VCaP (cell line): ENCODE results near the gene BFSP1.

Experiments used
- H3K27ac ChIP-seq: fragments of 450-650 bp; 2 replicates; pipeline ENCODE4 v1.5.1; 2017
- TF ChIP-seq, protein P1 (sequence below): fragments of 450-650 bp; conservative IDR thresholded peaks from 2 replicates; pipeline ENCODE4 v1.5.1; 2017; ENCODE audit warnings: mild to moderate bottlenecking, moderate library complexity

BFSP1 gene

DNA sequence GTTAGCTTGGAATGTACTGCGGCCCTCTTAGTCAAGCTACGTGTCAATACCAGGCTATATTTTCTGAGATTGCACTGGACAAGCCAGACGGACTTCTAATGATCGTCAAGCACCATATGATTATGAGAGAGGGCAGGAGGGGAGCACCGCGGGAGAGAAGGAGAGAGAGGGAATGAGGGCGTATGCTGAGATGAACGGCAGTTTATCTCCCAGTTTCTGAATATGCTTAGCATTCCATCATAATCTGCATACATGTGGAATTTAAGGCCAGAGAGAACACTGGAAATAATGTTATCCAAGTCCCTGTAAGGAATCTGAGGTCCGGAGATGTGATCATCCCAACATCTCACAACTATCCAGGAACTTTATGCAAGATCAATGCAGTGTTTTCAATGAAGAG is 60.2 kb downstream of the BFSP1 start:
- H3K27ac ChIP-seq: no peak overlapping the region
- TF ChIP-seq, protein P1, sequence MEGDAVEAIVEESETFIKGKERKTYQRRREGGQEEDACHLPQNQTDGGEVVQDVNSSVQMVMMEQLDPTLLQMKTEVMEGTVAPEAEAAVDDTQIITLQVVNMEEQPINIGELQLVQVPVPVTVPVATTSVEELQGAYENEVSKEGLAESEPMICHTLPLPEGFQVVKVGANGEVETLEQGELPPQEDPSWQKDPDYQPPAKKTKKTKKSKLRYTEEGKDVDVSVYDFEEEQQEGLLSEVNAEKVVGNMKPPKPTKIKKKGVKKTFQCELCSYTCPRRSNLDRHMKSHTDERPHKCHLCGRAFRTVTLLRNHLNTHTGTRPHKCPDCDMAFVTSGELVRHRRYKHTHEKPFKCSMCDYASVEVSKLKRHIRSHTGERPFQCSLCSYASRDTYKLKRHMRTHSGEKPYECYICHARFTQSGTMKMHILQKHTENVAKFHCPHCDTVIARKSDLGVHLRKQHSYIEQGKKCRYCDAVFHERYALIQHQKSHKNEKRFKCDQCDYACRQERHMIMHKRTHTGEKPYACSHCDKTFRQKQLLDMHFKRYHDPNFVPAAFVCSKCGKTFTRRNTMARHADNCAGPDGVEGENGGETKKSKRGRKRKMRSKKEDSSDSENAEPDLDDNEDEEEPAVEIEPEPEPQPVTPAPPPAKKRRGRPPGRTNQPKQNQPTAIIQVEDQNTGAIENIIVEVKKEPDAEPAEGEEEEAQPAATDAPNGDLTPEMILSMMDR: no peak

DNA sequence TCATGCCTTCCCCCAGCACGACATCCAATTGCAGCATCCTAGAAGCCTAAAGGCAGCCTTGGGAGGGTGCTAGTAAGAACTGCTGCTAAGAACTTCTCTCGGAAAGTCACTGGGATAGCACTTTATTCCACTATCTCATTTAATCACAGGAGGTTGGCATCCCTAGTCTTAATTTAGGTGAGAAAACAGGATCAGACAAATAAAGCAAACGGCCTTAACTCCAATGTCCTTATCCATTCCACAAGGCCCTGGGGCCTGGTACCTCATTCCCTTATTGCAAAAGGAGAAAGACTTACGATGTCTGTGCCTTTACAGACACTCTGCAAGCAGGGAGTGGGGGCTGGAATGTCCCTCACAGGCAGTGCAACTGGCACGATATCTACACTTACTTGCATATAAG is 60.7 kb downstream of the BFSP1 start:
- H3K27ac ChIP-seq: no peak overlapping the region
- TF ChIP-seq, protein P1: no peak

DNA sequence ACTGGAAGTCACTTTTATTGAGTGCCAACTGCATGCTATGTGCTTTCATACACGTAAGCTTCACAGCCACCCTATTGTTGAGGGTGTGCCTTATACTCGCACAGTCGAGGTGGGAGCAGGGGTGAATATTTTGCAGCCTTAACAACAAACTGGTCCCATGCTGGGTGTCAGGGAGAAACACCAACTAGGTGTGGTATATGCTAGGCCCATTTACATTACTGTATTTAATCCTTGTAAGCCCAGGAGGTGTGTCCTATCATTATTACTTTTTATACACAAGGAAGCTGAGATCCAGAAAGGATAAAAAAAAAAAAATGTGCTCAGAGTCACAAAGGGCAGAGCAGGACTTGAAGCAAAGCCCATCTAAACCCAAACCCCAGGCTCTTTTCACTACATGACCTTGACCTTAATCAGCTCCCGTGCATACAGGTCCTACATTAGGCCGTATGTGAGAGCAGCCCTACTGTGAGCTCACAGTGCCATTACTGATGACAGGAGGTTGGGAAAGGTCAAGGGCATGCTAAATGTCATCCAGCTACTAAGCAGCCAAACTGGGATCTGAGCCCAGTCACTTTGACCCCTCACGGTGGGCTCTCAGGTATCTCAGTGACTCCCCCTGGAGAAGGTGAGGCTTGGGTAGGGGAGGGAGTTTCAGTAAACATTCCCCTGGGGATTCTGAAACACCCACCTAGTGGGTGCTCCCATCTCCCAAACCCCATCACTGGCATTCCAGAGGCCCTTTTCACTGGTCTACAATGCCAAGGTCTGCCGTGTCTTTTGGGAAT is 61.7 kb downstream of the BFSP1 start:
- H3K27ac ChIP-seq: no peak overlapping the region
- TF ChIP-seq, protein P1: no peak

DNA sequence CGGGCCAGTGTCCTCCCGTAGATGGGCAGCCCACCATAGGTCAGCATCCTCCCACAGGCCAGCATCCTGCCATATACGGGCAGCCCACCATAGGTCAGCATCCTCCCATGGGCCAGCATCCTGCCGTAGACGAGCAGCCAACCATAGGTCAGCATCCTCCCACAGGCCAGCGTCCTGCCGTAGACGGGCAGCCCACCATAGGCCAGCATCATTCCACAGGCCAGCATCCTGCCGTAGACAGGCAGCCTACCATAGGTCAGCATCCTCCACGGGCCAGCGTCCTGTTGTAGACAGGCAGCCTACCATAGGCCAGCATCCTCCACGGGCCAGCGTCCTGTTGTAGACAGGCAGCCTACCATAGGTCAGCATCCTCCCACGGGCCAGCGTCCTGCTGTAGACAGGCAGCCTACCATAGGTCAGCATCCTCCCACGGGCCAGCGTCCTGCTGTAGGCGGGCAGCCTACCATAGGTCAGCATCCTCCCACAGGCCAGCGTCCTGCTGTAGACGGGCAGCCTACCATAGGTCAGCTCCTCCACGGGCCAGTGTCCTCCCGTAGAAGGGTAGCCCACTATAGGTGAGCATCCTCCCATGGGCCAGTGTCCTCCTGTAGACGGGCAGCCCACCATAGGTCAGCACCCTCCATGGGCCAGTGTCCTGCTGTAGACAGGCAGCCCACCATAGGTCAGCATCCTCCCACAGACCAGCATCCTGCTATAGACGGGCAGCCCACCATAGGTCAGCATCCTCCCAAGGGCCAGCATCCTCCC is 62.9 kb downstream of the BFSP1 start:
- TF ChIP-seq, protein P1: no peak
- no peak overlapping the region for H3K27ac ChIP-seq

DNA sequence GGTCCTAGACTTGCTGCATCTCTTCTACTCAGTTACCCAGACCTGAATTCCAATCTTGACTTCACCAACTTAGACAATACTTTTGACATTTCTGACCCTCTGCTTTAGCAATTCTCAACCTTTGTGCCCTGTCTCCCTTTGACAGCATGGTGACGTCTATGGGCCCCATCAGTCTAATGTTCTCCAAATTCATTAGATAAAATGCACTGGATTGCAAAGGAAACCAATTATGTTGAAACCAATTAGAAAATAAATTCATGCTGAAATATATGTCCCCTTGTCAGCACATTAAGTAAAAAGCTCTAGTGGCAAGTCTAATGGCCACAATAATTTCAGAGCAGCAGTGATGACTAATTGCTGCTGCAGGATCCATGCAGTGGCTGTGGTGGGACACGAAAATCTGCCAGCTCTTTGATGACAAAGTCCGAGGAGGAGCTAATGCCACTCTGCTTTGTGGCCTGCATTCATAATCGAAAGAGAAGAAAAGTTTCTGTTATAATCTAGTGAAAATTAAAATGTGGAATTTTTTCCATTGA is 64.0 kb downstream of the BFSP1 start:
- TF ChIP-seq, protein P1: no peak
- H3K27ac ChIP-seq: no peak overlapping the region

DNA sequence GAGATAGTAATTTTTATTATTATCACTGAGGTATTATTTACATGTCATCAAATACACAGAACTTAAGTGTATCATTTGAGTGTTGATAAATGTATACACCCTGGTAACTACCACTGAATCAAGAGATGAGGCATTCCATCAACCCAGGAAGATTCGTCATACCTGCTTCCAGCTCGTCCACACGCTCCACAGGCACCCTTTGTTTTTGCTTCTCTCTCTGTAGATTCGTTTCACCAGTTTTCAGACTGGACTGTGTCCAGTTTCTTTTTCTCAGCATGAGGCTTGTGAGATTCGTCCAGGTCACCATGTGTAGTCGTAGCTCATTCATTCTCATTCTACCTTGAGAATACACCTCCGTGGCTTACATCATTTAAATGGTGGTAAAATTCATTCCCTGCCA is 64.5 kb downstream of the BFSP1 start:
- TF ChIP-seq, protein P1: no peak

DNA sequence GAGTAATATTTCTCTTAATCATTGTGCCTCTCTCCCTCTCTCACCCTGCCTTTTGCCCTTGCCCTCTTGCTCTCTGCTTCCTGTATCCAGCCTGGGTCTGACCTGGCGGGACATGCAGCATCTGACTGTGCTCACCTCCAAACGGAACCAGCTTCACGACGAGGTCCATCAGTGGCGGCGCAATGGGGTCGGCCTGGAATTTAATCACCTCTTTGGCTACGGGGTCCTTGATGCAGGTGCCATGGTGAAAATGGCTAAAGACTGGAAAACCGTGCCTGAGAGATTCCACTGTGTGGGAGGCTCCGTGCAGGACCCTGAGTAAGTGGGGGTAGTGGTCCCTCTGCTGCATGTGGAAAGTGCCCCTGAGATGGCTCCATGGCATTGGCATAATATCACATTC is 65.9 kb downstream of the BFSP1 start:
- no peak overlapping the region for H3K27ac ChIP-seq
- TF ChIP-seq, protein P1: no peak

More for the DNA sequence above, 64.5 kb downstream of the BFSP1 start:
- no peak overlapping the region for H3K27ac ChIP-seq
